GF-D8 (cell line): ENCODE data around the gene CHD9NB.
"Not testable (repeated sequence)": the region's sequence is repeated elsewhere in the genome, so short reads cannot be mapped to it uniquely, and the experiment has no call there.

Experiments used
- DNase-seq: peaks from one replicate; lab custom pipeline; 2025; lab: John Stamatoyannopoulos, UW

Gene CHD9NB

DNA sequence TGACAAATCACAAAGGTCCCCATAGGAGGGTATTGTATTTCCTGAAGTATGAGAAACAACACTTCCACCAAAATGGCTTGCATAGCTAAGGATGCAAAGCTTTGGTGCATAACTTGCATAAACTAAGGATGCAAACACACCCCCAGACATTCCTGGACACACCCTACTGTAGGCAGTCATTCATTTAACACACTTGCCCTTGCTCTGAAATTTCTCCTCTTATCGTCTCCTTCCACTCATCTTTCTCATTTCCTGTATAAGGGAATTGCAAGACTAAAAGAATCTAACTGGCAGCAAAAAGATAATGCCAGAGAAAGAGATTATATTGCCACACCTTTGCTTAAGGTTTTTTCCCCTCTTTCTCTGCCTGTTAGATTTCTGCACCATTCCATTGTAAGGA lies 30.4 kb upstream of the CHD9NB start:
- DNase-seq = no peak

DNA sequence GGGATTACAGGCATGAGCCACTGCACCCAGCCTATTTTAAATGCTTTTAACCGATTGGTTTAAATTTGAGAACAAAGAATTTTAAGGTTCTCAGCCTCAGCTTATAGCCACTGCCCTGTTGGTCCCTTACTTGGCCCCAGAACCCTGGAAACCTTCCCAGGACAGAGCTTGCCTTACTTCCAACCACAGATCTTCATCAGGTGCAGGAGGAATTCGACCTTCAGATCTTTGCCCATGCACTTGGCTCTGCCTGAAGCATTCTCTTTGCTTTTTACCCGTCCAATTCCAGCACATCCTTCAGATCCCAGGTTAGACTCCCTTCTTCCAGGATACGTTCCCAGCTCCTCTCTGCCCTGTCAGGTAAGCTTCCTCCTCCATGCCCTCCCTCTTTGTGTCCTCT lies 29.8 kb upstream of the CHD9NB start:
- no peak for DNase-seq

DNA sequence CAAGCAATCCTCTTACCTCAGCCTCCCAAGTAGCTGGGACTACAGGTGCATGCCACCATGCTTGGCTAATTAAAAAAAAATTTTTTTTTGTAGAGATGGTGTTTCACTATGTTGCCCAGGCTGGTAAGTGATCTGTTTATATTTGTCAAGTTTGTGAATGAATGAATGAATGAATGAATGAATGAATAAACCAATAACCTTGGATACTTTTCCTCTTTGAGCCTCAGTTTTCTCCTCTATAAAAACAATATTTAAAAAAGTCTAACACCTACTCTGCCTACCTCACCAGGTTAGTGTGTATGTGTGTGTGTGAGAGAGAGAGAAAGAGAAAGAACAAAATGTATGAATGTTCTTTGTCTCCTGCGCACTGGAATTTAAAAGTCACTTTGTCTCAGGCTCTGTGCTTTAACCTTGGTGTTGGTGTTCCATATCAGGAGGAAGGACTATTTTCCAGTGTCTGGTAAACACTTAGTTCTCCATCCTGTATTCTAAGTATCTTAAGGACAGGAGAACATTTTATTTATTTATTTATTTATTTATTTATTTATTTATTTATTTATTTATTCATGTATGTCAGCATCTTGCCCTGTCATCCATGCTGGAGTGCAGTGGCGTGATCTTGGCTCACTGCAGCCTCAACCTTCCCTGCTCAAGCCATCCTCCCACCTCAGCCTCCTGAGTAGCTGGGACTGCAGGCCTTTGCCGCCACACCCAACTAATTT lies 29.1 kb upstream of the CHD9NB start:
- no peak for DNase-seq

DNA sequence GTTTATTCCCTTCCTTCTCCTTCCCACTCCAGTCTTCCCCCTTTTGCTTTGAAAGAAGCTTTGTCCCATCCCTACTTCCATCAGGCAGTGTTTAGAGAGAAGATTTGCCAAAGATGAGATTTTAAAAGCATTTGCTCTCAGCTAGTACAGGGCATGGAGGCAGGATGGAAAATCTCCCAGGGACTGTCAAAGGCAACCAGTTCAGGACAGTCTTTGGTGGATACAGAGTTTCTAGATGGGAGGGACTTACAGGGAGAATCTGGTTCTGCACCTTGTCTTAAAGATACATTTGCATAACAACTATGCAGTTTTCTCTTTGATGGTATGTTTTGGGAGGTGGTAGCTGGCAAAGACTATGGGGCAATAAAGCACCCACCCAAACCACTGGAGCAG lies 28.3 kb upstream of the CHD9NB start:
- no peak for DNase-seq

DNA sequence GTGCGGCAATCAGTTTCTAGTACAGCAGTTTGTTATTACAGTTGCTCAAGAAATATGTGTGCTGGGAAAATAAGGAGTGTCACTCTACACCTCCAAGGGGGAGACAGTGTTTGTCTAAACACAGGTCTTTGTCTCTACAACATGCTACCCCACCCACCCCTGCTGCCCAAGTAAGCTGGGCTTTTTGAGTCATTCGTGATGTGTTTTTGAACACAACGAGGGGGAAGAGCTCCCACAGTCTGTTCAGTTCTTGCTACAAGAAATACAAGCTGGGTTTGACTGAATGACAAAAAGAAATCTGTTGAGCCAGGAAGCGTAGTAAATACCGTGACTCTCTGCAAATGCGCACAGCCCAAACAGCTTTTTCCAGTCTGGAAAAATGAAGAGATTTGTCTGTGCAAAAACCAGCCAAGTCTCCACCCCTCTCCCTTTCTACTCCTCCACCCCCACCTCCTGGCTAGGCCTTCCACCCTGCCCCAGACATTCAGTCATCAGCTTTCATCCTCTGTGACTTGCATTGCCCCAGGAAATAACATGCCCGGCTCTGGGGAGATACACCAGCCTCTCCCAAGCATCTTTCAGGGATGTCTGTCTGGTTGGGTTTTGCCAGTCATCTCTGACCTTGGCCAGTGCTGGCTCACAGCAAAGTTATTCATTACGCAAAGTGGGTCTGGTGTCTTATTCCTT lies 27.8 kb upstream of the CHD9NB start:
- no peak for DNase-seq

DNA sequence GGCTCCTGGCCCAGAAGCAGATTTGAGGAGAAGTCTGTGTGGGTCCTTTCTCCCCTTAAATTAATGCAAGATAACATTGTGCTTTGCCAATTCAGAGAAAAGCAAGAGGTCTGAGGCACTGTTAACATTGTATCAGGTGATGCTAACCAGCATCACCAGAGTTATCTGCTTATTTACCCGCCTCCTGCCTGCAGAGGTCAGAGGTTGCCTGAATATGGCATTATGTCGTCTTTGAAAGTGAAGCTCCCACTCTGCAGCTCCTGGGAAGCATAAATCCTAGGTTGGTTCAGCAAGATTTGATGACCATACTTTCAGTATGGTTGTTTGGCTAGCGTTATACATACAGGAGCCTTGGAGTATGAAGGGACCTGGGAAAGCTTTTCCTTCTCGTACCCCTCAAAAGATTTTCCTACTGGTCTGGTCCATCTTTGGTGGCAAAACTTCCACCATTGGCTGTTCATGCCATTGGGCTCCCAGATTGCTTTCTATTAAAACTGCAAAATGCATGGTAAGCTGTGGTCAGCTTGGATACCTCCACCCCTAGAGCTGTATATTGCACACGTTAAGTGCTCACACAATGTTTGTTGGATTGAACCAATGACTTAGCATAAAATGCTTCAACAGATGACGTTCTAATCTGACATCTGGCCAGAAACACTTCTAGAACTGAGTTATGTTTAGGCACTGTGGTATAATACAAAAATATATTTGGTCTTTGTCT lies 26.2 kb upstream of the CHD9NB start:
- DNase-seq = no peak

DNA sequence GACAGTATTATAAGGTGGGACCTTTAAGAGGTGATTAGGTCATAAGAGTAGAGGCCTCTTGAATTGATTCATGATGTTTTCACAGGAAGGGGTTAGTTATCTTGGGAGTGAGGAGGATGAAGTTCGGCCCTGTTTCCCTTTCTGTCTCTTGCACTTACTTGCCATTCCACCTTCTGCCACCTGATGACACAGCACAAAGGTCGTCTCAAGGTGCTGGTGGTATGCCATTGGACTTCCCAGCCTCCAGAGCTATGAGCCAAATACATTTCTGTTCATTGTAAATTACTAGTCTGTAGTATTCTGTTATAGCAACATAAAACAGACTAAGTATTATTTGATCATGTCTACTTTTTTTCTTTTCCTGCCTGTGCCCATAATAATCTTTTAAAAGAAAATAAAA lies 25.6 kb upstream of the CHD9NB start:
- no peak for DNase-seq

DNA sequence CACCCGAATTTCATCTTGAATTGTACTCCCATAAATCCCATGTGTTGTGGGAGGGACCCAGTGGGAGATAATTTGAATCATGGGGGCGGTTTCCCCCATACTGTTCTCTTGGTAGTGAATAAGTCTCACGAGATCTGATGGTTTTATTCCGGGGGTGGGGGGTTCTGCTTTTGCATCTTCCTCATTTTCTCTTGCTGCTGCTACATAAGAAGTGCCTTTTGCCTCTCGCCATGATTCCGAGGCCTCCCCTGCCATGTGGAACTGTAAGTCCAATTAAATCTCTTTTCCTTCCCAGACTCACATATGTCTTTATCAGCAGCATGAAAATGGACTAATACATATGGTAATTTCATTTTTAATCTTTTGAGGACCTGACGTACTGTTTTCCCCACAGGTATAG lies 22.8 kb upstream of the CHD9NB start:
- not testable (repeated sequence) for DNase-seq

DNA sequence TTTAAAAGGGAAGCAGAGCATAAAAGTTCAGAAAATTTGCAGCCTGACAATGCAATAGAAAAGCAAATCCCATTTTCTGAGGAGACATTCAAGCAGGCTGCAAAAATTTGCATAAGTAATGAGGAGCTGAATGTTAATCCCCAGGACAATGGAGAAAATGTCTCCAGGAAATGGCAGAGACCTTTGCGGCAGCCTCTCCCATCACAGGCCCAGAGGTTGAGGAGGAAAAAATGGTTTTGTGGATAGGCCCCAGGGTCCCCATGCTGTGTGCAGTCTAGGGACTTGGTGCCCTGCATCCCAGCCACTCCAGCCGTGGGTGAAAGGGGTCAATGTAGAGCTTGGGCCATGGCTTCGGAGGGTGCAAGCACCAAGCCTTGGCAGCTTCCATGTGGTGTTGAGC lies 21.6 kb upstream of the CHD9NB start:
- DNase-seq = not testable (repeated sequence)

DNA sequence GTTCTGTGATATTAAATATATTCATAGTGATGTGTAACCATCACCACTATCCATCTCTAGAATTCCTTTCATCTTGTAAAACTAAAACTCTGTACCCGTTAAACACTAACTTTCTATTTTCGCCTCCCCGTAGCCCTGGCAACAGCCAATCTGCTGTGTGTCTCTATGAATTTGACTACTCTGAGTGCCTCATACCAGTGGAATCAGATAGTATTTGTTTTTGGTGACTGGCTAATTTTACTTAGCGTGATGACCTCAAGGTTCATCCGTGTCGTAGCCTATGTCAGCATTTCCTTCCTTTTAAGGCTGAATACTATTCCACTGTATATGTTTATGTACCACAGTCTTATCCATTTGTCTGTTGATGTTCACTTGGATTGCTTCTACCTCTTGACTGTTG lies 20.3 kb upstream of the CHD9NB start:
- no peak for DNase-seq

DNA sequence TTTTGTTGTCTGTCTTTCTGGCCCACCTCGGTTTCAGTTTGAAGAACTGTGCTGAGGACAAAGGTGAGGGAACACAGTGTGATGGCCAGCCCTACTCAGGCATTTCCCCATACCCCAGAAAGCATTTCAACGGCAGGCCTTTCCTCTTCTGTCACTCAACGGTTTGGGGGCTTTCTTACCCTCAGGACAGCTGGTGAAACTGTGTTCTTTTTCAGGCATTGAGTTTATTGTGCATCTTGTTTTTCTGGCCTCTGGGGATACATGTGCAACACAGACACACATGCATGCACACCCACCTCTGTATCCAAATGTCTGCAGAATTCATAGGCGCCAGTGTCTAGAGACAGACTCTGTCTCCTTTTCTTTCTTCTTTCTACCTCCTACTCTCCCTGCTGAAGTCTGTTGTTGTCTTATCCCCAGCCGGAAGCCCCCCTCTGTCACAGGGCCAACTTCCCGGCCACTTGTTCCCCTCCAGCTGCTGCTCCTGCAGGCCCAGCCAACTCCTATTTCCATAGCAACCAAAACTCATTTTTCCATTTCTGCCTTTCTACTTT lies 19.1 kb upstream of the CHD9NB start:
- DNase-seq = peak; percentile 52

DNA sequence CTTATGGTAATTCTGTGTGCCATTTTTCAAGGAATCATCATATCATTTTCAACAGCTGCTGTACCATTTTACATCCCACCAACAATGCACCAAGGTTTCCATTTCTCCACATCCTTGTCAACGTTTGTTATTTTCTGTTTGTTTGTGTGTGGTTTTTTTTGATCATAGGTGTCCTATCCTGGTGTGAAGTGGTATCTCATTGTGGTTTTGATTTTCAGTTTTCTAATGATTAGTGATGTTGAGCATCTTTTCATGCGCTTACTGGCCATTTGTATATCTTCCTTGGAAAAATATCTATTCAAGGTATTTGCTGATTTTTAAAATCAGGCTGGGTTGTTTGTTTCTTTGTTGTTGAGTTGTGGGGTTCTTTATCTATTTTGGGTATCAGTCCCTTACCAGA lies 17.1 kb upstream of the CHD9NB start:
- DNase-seq = no peak

DNA sequence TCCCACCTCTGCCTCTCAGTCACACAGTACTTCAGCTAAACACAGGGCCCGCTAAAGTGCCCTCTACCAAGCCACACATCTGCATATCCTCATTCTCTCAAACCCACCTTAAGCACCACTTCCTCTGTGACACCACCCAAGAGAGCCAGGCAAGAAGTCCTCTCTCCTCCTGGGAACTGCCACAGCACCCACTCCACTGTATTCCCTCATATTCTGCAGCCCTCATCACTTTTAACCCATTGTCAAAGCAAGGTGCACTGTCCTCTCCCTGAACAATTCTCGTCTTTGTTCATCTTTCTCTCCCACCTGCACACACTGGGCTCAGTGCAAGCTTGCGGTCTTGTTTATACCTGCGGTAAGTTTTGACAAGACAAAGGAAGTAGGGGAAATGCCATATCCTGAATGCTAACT lies 15.7 kb upstream of the CHD9NB start:
- DNase-seq = no peak

DNA sequence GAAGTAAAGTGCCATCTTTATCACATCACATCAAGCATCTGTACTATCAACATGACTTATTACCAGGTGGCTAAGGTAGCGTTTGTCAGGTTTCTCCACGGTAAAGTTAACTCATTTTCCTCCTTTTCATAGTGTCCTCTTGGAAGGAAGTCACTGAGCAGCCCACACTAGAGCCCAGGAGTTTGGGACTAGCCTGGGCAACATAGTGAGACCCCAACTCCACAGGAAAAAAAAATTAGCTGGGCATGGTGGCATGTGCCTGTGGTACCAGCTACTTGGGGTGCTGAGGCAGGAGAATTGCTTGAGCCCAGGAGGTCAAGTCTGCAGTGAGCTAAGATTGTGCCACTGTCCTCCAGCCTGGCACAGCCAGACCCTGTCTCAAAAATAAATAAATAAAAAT lies 15.0 kb upstream of the CHD9NB start:
- no peak for DNase-seq

DNA sequence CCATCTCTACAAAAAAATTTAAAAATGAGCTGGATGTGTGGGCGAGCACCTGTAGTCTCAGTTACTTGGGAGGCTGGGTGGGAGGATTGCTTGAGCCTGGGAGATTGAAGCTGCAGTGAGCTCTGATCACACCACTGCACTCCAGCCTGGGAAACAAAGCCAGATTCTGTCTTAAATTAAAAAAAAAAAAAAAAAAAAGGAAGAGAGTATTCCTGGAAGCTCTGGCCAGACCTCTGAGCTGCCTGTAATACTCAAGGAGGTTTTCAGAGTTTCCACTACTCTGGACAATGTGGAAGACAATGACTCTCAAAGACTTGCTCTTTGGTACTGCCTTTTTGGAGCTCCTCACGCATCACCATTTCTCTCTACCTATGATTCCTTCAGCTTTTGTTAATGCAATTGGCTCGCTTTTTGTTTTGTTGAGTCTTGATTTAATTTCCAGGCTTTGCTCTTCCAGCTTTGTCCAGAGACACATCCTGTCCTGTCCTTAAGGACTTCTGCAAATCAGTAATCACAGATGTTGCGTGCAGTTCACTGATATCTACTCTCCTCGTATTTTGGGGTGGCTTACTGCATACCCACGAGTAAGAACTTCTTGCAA lies 12.9 kb upstream of the CHD9NB start:
- DNase-seq = no peak

DNA sequence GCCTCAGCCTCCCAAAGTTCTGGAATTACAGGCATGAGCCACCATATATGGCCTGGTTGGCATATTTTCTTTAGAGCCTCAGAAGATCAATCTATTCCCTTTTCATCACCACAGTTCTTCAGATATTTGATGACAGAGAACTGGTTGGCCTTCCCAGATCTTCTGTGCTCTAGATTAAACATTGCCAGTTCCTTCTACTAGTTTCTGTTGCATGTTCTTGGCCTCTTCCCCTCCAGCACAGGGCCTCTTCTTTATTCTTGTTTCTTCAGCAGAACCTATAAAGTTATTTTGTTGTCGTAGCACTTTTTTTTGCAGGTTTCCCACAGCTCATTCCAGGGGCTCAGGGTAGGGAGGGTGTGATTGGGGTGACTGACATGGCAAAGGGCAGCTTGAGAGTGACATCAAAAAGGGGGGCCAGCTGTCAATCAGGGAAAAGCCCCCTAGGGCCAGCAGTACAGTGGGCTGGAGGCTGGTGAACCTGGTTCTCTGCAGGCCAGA lies 11.4 kb upstream of the CHD9NB start:
- no peak for DNase-seq

DNA sequence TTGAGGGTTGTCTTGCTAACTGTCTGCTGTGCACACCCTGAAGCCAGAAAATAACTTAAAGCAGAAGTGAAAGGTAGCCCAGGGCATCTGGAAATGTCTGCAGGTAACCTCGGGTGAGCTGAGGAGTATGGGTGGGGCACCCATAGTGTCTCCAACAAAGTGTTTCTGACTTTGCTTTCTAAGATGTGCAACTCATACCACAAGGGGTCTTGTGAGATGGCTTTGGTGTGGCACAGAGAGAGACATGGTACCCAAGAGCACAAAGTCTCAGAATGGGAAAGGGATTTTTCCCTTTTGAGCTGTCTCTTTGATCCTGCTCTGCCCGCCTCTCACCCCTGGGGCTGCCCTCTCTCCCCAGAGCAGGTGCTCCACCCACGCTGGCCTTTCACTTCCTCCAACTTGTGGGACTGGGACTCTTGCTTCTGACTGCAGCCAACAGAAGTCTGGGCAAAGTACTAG lies 9.0 kb upstream of the CHD9NB start:
- DNase-seq = peak; percentile 19

DNA sequence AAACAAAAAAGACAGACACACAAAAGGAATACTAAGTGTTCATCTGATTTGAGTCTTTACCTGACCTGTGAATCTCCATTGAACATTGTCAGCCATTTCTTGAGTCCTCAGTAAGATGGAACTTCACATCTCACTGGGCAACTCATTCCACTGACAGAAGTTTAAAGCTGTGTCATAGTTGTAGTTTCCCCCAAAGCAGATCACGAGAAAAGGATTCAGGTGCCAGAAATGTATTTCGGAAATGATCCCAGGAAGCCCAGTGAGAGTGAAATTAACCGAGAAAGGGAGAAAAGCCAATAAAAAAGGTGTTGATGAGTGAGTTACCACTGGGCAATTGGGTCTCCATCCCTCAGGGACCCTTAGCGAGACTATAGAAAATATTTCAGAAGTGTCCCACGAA lies 8.6 kb upstream of the CHD9NB start:
- no peak for DNase-seq

DNA sequence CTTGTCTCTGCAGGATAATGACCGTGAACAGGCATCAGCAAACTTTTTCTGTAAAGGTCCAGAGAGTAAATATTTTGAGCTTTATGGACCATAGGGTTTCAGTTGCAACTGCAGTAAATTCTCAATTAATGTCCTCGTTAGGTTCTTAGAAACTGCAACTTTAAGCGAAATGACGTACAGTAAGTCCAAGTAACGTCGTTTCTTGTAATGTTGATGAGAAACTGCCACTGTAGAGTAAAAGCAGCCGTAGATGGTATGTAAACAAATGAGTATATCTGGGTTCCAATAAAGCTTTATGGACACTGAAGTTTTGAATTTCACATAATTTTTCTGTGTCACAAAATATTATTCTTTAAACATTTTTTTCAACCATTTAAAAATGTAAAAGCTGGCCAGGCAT lies 7.0 kb upstream of the CHD9NB start:
- no peak for DNase-seq

DNA sequence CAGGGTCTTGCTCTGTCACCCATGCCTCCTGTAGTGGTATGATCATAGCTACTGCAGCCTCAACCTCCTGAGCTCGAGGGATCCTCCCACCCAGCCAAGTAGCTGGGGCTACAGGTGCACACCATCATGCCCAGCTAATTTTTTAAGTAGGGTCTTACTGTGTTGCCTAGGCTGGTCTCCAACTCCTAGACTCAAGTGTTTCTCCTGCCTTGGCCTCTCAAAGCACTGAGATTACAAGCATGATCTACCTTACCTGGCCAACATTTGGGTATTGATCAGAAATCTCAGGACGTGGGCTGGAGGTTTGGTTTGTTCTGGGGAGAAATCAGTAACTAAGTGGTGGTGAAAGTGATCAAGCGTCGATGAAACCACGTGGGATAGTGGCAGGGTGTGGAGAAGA lies 6.2 kb upstream of the CHD9NB start:
- no peak for DNase-seq

DNA sequence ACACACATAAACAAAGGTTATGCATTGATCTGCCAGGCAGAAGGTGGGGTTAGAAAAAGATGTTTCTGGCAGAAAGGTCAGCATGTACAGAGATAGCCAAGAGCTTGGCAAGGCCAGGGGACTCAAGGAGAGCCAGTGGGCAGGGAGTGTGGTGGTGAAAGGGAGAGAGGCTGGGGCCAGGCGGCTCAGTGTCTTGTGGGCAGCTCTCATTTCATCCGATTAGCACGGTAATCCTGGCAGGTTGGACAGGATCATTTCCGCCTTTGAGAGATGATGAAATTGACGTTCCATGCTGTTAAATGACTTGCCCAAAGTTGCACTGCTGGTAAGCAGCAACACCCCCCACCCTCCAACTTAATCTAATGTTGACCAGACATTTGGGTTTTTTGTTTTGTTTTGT lies 5.7 kb upstream of the CHD9NB start:
- DNase-seq = no peak

DNA sequence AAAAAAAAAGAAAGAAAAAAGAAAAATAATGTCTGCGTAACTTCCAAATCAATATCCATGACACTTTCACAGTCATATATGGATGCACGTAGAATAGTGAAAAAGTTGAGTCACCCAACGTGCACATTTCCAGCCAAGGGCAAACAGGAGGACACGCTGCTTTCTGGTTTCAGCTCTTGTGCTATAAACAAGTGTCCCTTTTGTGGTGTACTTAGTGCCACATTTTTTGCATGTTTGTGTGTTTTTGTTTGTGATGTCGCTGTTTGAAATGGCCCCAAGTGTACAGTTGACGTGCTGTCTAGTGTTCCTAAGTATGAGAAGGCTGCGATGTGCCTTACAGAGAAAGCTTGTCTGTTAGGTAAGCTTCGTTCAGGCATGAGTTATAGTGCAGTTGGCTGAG lies 5.0 kb upstream of the CHD9NB start:
- no peak for DNase-seq
